ENCODE measurements around the gene SRGN.

SRGN gene

GRCh38 chr10:69103784-69104183 lies 15.9 kb downstream of the SRGN start:
- Histone ChIP-seq H2AFZ (ENCODE audit: low read length) (no peak overlapping the region), H3F3A (ENCODE audit: insufficient read depth, low read length) (no peaks in the 10 kb centered on the region; the same call in 1 of the 2 replicates), H3K79me2 (ENCODE audit: low read length) (peaks cover 41% of the 10 kb centered on the region), H3K4me3 (ENCODE audit: low read length) (no peak overlapping the region), H3K27ac (ENCODE audit: low read length) (no peak overlapping the region), H3K27me3 (replicated peaks; ENCODE audit: insufficient read depth, low read length) (no peaks in the 10 kb centered on the region), H3K4me1 (ENCODE audit: low read length) (no peaks in the 10 kb centered on the region), H3K36me3 (replicated peaks; ENCODE audit: insufficient read depth, low read length) (peaks cover 2% of the 10 kb centered on the region; the same call in 1 of the 2 replicates), H3K4me2 (ENCODE audit: low read depth, low read length) (no peak overlapping the region), H4K20me1 (ENCODE audit: insufficient read depth, low read length) (peaks cover 17% of the 10 kb centered on the region), H3K9ac (ENCODE audit: low read length) (no peak overlapping the region), H3K9me3 (replicated peaks; ENCODE audit: insufficient read depth, low read length) (no peaks in the 10 kb centered on the region), H3K9me2 (replicated peaks; ENCODE audit: insufficient read depth, low read length) (no peaks in the 10 kb centered on the region)
- DNase-seq = no peak
- TF ChIP-seq CTCF (IDR thresholded peaks at IDR 0.05; ENCODE audit: low read length) (no peak), EZH2phosphoT487 (IDR thresholded peaks at IDR 0.05; ENCODE audit: low read length) (no peak), EZH2 (optimal IDR thresholded peaks at IDR 0.05; ENCODE audit: low read depth, low read length) (no peak)

GRCh38 chr10:69104994-69105790 lies 17.3 kb downstream of the SRGN start:
- H3K9me3 ChIP-seq (replicated peaks; ENCODE audit: insufficient read depth, low read length) = no peaks in the 10 kb centered on the region
- H3K9ac ChIP-seq (ENCODE audit: low read length) = no peak overlapping the region
- no peaks in the 10 kb centered on the region for H3K27me3 ChIP-seq (replicated peaks; ENCODE audit: insufficient read depth, low read length)
- DNase-seq = no peak
- TF ChIP-seq CTCF (IDR thresholded peaks at IDR 0.05; ENCODE audit: low read length) (no peak), EZH2 (optimal IDR thresholded peaks at IDR 0.05; ENCODE audit: low read depth, low read length) (no peak), EZH2phosphoT487 (IDR thresholded peaks at IDR 0.05; ENCODE audit: low read length) (no peak)
- no peak overlapping the region for H3K4me3 ChIP-seq (ENCODE audit: low read length)
- H3K79me2 ChIP-seq (ENCODE audit: low read length) = peaks cover 27% of the 10 kb centered on the region
- H3K27ac ChIP-seq (ENCODE audit: low read length) = no peak overlapping the region
- H3K36me3 ChIP-seq (replicated peaks; ENCODE audit: insufficient read depth, low read length) = peaks cover 2% of the 10 kb centered on the region; the same call in 1 of the 2 replicates
- H3F3A ChIP-seq (ENCODE audit: insufficient read depth, low read length) = no peaks in the 10 kb centered on the region; the same call in 1 of the 2 replicates
- no peak overlapping the region for H2AFZ ChIP-seq (ENCODE audit: low read length)
- H4K20me1 ChIP-seq (ENCODE audit: insufficient read depth, low read length) = peaks cover 17% of the 10 kb centered on the region
- H3K9me2 ChIP-seq (replicated peaks; ENCODE audit: insufficient read depth, low read length) = no peaks in the 10 kb centered on the region
- no peak overlapping the region for H3K4me2 ChIP-seq (ENCODE audit: low read depth, low read length)
- H3K4me1 ChIP-seq (ENCODE audit: low read length) = no peaks in the 10 kb centered on the region

GRCh38 chr10:69107176-69107490 lies 19.2 kb downstream of the SRGN start:
- no peaks in the 10 kb centered on the region; the same call in 1 of the 2 replicates for H3K36me3 ChIP-seq (replicated peaks; ENCODE audit: insufficient read depth, low read length)
- H2AFZ ChIP-seq (ENCODE audit: low read length) = no peak overlapping the region
- H3K9me2 ChIP-seq (replicated peaks; ENCODE audit: insufficient read depth, low read length) = no peaks in the 10 kb centered on the region
- TF ChIP-seq EZH2phosphoT487 (IDR thresholded peaks at IDR 0.05; ENCODE audit: low read length) (no peak), EZH2 (optimal IDR thresholded peaks at IDR 0.05; ENCODE audit: low read depth, low read length) (no peak), CTCF (IDR thresholded peaks at IDR 0.05; ENCODE audit: low read length) (no peak)
- no peak overlapping the region for H3K4me2 ChIP-seq (ENCODE audit: low read depth, low read length)
- H3K27ac ChIP-seq (ENCODE audit: low read length) = no peak overlapping the region
- H3F3A ChIP-seq (ENCODE audit: insufficient read depth, low read length) = no peaks in the 10 kb centered on the region; the same call in 1 of the 2 replicates
- H3K9ac ChIP-seq (ENCODE audit: low read length) = no peak overlapping the region
- H3K9me3 ChIP-seq (replicated peaks; ENCODE audit: insufficient read depth, low read length) = no peaks in the 10 kb centered on the region
- H4K20me1 ChIP-seq (ENCODE audit: insufficient read depth, low read length) = peaks cover 7% of the 10 kb centered on the region
- H3K27me3 ChIP-seq (replicated peaks; ENCODE audit: insufficient read depth, low read length) = no peaks in the 10 kb centered on the region
- H3K4me3 ChIP-seq (ENCODE audit: low read length) = no peak overlapping the region
- H3K79me2 ChIP-seq (ENCODE audit: low read length) = peaks cover 9% of the 10 kb centered on the region
- no peak for DNase-seq
- H3K4me1 ChIP-seq (ENCODE audit: low read length) = no peaks in the 10 kb centered on the region
